ENCODE measurements around the gene DDRGK1.

Gene DDRGK1

DNA sequence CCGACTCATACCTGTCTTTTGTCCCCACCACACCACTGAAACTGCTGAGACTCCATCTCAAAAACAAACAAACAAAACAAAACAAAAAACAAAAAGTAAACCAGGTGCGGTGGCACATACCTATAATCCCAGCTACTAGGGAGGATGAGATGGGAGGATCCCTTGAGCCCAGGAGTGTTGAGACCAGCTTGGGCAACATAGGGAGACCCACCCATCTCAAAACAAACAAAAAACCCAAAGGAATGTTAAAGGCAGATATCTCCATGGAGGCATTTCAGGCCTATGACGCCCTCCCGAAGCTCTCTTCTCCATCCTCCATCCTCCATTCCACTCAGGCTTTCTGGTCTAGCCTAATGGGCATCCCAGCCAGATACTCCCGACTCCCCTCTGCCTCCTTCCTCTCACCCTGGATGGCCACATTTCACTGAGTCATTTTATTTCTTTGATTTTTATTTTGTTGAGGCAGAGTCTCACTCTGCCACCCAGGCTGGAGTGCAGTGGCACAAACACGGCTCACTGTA lies 37.8 kb upstream of the DDRGK1 start:
- H3K9me3 ChIP-seq (ENCODE audit: low read length): no peaks in the 10 kb centered on the region
- H3K27ac ChIP-seq (ENCODE audit: low read depth, low read length): no peak overlapping the region
- H3K27me3 ChIP-seq (ENCODE audit: control insufficient read depth in 1 of 2, insufficient read depth in 2 of 2, low read length in 2 of 2): peaks cover 32 to 53% of the 10 kb centered on the region in 2 donors
- peaks cover 5% of the 10 kb centered on the region for H3K4me1 ChIP-seq (ENCODE audit: insufficient read depth, low read length)
- no peak overlapping the region for H3K4me3 ChIP-seq (ENCODE audit: low read depth in 1 of 2, low read length in 2 of 2)
- H3K36me3 ChIP-seq (ENCODE audit: insufficient read depth, low read length): no peaks in the 10 kb centered on the region
- H3K9ac ChIP-seq (ENCODE audit: low read length): no peak overlapping the region

DNA sequence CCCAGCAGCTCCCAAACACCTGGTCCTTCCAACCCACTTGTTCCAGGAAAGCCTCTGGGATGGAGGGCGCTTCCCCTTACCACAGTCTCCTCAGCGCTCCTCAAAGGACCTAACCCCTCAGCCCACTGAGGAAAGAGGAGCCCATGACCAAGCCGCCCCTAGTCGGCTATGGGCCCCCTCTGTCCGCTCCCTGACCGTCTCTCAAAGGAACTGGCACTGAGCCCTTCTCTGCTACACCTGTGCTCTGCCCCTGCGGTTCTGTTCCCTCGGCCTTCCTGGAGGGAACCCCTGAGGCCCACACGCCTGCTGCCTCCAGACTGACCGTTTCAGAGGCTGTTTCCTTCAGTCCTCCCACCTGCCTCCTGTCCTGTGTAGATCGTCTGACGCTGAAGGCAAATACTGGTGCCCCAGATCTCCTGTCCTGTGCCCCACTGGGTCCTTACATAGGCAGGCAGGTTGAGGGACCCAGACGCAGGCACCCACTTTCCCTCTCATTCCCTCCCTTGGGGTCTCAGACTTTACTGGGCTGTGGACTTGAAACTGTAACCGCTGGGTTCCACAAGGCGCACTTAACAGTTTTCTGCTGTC lies 36.4 kb upstream of the DDRGK1 start:
- Histone ChIP-seq H3K36me3 (ENCODE audit: insufficient read depth, low read length) (no peaks in the 10 kb centered on the region), H3K4me1 (ENCODE audit: insufficient read depth, low read length) (peaks cover 5% of the 10 kb centered on the region), H3K9me3 (ENCODE audit: low read length) (no peaks in the 10 kb centered on the region), H3K4me3 (ENCODE audit: low read depth in 1 of 2, low read length in 2 of 2) (no peak overlapping the region), H3K9ac (ENCODE audit: low read length) (no peak overlapping the region), H3K27me3 (ENCODE audit: control insufficient read depth in 1 of 2, insufficient read depth in 2 of 2, low read length in 2 of 2) (peaks cover 33 to 61% of the 10 kb centered on the region in 2 donors), H3K27ac (ENCODE audit: low read depth, low read length) (no peak overlapping the region)

DNA sequence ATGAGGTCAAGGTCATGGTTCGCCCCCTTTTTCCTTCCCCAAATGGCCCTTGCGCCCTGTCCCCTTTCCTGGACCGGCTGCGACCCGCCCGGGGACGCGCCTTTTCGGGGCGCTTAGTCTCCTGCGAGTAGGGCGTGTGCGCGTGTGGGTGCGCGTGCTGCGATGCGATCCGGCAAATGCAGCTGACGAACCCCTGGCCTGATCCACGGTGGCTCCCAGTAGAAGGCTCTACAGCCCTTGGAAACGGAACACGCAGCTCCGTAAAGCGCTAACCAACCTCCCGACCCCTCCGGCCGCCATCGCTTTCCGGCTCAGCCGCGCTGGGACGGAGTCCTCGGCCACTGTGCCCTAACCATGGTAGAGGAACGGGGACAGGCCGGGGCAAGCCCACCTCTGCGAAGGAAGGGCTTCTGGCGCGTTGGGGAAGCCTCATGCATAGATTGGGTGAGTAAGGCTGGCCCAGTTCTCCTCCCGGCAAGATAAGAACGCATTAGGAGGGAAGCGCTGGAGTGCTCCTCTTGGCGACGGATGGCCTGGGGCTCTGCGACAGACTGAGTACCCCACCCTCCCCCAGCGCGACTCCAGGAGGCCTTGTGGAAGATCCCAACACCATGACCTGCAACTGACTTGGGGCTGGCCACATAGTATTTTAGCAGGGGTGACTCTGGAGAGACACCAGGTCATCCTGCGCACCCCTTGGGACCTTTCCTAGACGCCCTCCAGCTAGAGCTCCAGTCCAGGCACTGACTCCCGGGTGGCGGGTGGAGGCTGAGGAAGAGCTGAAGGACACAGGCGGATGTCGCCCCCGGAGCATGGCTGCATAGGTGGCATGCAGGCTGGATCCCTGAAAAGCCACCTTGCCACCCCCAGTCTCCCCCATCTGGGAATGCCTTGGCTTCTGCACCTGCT lies 35.6 kb upstream of the DDRGK1 start:
- no peaks in the 10 kb centered on the region for H3K36me3 ChIP-seq (ENCODE audit: insufficient read depth, low read length)
- H3K9ac ChIP-seq (ENCODE audit: low read length): no peak overlapping the region
- peaks cover 33 to 69% of the 10 kb centered on the region in 2 donors for H3K27me3 ChIP-seq (ENCODE audit: control insufficient read depth in 1 of 2, insufficient read depth in 2 of 2, low read length in 2 of 2)
- no peak overlapping the region for H3K27ac ChIP-seq (ENCODE audit: low read depth, low read length)
- H3K9me3 ChIP-seq (ENCODE audit: low read length): no peaks in the 10 kb centered on the region
- H3K4me3 ChIP-seq (ENCODE audit: low read depth in 1 of 2, low read length in 2 of 2): peak overlapping the region; percentile 41 to 54
- H3K4me1 ChIP-seq (ENCODE audit: insufficient read depth, low read length): peaks cover 5% of the 10 kb centered on the region

DNA sequence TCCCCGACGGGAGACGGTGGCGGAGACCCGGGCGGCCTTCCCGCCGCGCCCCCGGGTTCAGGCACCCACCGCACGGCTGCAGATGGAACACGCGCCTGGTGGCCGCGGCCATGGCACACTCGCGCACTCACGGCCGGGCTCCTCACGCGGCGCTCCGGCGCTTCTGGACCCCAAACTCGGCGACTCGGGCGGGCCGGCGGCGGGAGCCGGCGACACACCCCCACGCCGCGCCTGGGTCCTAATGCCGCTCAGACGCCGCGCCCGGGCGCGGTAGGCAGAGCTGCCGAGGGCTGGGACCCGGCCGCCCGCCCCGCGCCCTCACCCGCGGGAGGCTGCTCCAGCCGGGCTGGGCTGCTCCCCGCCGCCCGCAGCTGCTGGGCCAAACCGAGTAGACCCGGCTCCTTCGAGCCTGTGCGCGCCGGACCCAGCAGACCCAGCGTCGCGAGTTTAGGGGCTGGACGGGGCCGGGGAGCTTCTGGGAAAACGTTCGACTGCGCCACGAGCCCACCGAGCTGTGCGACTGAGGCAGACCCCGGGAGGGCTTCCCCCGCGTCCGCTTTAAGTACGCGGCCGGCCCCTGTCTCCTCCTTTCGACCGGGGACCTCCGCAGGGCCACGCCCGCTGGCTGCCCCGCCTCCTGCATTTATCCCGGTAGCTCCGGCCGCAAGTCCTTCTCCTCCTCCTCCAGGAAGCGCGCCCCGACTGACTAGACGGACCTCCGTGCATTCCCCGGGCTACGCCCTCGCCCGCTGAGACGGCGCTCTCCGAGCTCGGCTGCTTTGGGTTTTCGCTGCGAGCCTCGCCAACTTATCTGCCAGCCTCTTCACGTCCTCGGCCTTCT lies 34.8 kb upstream of the DDRGK1 start, which contains the start of gene SLC4A11:
Gene SLC4A11, minus strand, starts transcription at position 165 of the 841 bp plus-strand sequence. Its CDS starts 53 bp downstream, at position 112.
- Histone ChIP-seq H3K27me3 (ENCODE audit: control insufficient read depth in 1 of 2, insufficient read depth in 2 of 2, low read length in 2 of 2) (peaks cover 29 to 68% of the 10 kb centered on the region in 2 donors), H3K27ac (ENCODE audit: low read depth, low read length) (no peak within 1 kb of the TSS), H3K9ac (ENCODE audit: low read length) (no peak within 1 kb of the TSS), H3K4me1 (ENCODE audit: insufficient read depth, low read length) (peaks cover 5% of the 10 kb centered on the region), H3K36me3 (ENCODE audit: insufficient read depth, low read length) (no peaks in the 10 kb centered on the region), H3K9me3 (ENCODE audit: low read length) (no peaks in the 10 kb centered on the region), H3K4me3 (ENCODE audit: low read depth in 1 of 2, low read length in 2 of 2) (peak within 1 kb of the TSS; percentile 41 to 54)

DNA sequence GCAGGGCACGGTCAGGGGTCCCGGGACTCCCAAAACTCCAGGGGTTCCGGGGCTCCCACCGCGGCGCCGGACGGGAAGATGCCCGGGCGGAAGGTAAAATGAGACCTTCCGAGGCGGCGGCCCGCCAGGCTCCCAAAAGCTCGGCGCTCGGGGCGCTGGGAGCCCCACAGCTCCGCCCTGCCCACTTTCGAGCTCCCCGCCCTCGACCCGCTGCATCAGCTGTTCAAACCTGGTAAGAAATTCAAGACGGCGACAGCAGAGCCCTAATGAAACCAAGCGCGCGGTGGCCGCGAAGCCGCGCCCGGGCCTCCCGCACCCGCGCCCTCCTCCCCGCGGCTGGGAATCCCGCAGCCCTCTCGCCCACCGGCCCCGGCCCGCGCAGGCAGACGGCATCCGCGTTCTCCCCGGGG lies 34.1 kb upstream of the DDRGK1 start:
- Histone ChIP-seq H3K27ac (ENCODE audit: low read depth, low read length) (no peak overlapping the region), H3K9ac (ENCODE audit: low read length) (no peak overlapping the region), H3K4me3 (ENCODE audit: low read depth in 1 of 2, low read length in 2 of 2) (peak overlapping the region; percentile 41 to 54), H3K4me1 (ENCODE audit: insufficient read depth, low read length) (peaks cover 5% of the 10 kb centered on the region), H3K36me3 (ENCODE audit: insufficient read depth, low read length) (no peaks in the 10 kb centered on the region), H3K9me3 (ENCODE audit: low read length) (no peaks in the 10 kb centered on the region), H3K27me3 (ENCODE audit: control insufficient read depth in 1 of 2, insufficient read depth in 2 of 2, low read length in 2 of 2) (peaks cover 23 to 62% of the 10 kb centered on the region in 2 donors)

DNA sequence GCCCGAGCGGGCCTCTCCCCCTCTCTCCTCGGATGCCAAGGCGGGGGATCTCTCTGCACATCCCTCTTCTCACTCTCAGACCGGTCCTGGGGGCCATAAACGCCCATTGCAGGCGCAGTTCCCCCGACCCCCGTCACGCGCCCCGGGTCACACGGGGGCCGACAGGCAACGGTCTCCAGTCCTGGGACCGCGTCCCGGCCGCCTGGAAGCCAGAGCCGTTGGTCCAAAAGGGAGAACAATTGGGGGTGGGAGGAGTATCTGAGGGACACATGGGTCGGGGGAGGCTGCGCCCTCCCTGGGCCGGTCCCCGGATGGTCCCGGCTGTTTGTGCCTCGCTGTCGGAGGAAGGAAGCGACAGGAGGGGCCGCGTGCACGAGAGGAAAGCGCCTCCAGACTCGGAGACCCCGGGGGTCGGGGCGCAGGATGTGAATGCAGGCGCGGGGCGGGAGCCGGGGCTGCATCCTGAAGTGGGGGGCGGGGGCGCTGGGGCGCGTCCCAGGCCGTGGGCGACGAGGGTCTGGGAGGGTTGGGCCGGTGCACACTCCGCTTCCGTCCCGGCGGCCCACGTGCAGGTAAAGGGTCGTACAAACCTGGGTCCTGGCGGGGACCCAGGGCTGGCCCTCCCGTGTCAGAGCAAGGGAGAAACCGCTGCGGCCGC lies 33.6 kb upstream of the DDRGK1 start:
- Histone ChIP-seq H3K27me3 (ENCODE audit: control insufficient read depth in 1 of 2, insufficient read depth in 2 of 2, low read length in 2 of 2) (peaks cover 22 to 59% of the 10 kb centered on the region in 2 donors), H3K27ac (ENCODE audit: low read depth, low read length) (no peak overlapping the region), H3K4me1 (ENCODE audit: insufficient read depth, low read length) (peaks cover 5% of the 10 kb centered on the region), H3K4me3 (ENCODE audit: low read depth in 1 of 2, low read length in 2 of 2) (peak overlapping the region; percentile 41 to 54), H3K36me3 (ENCODE audit: insufficient read depth, low read length) (no peaks in the 10 kb centered on the region), H3K9ac (ENCODE audit: low read length) (no peak overlapping the region), H3K9me3 (ENCODE audit: low read length) (no peaks in the 10 kb centered on the region)

DNA sequence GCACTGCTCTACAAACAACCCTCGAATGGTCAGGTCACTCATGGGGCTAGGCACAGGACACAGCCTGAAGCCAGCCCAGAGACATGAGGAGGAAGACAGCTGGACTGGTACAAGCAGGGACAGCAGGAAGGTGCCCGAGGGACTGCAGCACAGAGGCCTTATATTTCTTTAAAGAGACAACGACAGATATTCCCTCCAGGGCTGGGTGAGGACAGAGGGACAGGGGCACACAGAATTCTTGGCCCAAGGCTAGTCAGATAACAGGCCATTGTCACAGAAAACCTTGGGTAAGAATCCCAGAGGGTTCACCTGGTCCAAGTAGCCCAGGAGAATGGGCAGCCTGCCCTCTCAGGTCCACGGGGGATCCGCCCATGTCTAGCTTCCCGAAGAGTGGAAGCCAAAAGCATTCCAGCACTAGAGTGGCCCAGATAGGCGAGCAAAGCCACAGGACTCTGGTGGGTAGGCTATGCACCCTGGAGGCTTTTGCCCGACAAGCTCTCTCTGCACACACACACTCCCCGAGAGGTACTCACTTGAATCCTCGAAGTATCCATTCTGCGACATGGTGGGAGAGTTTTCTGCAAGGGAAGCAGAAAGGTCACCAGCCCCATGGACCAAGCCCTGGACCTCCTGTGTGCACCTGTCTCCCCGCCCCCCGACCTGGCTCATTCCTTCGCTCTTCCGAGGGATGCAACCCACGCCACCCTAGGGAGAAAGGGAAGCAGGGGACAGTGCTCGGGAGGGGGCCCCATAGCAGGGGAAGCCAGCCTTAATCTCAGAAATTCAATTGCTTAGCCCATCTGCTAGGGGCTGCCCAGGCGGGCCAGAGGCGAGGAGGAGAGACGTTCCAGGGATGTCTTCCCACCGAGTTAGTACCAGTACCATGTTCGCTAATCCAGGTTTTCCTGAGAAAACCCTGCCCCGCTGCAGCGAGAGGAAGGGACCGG lies 32.8 kb upstream of the DDRGK1 start:
- Histone ChIP-seq H3K4me1 (ENCODE audit: insufficient read depth, low read length) (peaks cover 5% of the 10 kb centered on the region), H3K27ac (ENCODE audit: low read depth, low read length) (no peak overlapping the region), H3K9ac (ENCODE audit: low read length) (no peak overlapping the region), H3K9me3 (ENCODE audit: low read length) (no peaks in the 10 kb centered on the region), H3K27me3 (ENCODE audit: control insufficient read depth in 1 of 2, insufficient read depth in 2 of 2, low read length in 2 of 2) (peaks cover 22 to 59% of the 10 kb centered on the region in 2 donors), H3K36me3 (ENCODE audit: insufficient read depth, low read length) (no peaks in the 10 kb centered on the region), H3K4me3 (ENCODE audit: low read depth in 1 of 2, low read length in 2 of 2) (no peak overlapping the region)

DNA sequence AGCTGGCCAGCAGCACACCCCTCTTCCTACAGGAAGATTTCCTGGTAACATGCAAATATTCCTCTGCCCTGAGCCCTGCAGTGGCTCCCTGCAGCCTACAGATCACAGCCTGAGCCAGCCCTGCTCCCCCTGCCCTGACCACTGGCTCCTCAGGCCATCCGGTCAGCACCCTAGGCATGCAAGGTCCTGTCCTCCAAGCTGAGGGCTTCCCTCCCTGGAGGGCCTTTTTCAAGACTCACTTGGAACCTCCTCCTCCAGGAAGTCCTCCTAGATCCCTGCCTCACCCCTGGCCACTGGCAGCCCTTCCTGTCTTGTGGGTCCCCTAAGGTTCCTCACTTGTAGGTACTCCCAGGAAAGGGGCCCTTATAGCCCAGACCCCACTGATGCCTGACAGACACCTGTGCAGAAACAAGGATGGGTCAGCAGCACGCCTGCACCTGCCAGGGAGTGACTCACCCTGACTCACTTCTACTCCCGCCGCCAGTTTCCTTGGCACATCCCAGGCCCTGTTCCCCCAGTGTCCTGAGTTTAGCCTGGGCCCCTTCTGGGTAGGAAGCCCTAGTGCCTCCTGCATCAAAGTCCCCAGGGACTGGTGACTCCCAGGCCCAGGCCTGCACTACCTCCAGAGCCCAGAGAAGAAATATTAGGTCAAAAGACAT lies 31.3 kb upstream of the DDRGK1 start:
- Histone ChIP-seq H3K4me1 (ENCODE audit: insufficient read depth, low read length) (peaks cover 5% of the 10 kb centered on the region), H3K36me3 (ENCODE audit: insufficient read depth, low read length) (no peaks in the 10 kb centered on the region), H3K9ac (ENCODE audit: low read length) (no peak overlapping the region), H3K27me3 (ENCODE audit: control insufficient read depth in 1 of 2, insufficient read depth in 2 of 2, low read length in 2 of 2) (peaks cover 22 to 56% of the 10 kb centered on the region in 2 donors), H3K4me3 (ENCODE audit: low read depth in 1 of 2, low read length in 2 of 2) (no peak overlapping the region), H3K27ac (ENCODE audit: low read depth, low read length) (no peak overlapping the region), H3K9me3 (ENCODE audit: low read length) (no peaks in the 10 kb centered on the region)

DNA sequence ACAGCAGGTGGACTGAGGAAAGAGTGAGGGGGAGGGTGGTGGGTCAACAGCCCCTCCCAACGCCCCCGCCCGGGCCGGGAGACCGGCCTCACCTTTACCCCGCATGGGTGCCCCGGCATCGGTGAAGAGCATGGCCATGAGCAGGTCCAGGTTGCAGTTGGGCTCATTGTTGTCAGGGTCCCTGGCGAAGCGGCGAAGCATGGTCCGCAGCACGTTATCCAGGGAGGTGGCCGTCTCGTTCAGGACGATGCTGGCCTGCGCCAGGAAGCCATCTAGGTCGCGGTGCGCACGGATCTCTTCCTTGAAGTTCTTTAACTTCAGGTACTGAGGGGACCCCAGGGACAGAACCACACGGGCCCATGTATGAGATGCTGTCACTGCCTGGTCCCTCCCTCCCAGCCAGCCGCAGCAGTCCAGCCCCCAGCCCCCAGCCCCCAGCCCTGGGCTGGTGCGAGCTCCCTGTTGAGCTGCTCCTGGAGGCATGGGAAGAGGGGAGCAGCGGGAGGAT lies 29.6 kb upstream of the DDRGK1 start:
- H3K4me3 ChIP-seq (ENCODE audit: low read depth in 1 of 2, low read length in 2 of 2): no peak overlapping the region
- H3K27me3 ChIP-seq (ENCODE audit: control insufficient read depth in 1 of 2, insufficient read depth in 2 of 2, low read length in 2 of 2): peaks cover 10 to 38% of the 10 kb centered on the region in 2 donors
- H3K36me3 ChIP-seq (ENCODE audit: insufficient read depth, low read length): no peaks in the 10 kb centered on the region
- H3K9me3 ChIP-seq (ENCODE audit: low read length): no peaks in the 10 kb centered on the region
- no peak overlapping the region for H3K27ac ChIP-seq (ENCODE audit: low read depth, low read length)
- no peaks in the 10 kb centered on the region for H3K4me1 ChIP-seq (ENCODE audit: insufficient read depth, low read length)
- H3K9ac ChIP-seq (ENCODE audit: low read length): no peak overlapping the region

Data from muscle layer of colon (tissue), 2 donors.